Fibroblast of skin of left biceps (primary cell): ENCODE data around the gene FAM72C.
"Not testable (repeated sequence)": the region's sequence is repeated elsewhere in the genome, so short reads cannot be mapped to it uniquely, and the experiment has no call there.

ENCODE experiments used
- DNase-seq, 2 experiments: peaks; one replicate each; pipeline ENCODE4 v3.0.0-alpha.2; 2013; ENCODE audit warnings: low read depth in 2 of 2

The FAM72C gene

GRCh38 chr1:143971924-143972700, at the start of gene FAM72C:
Gene FAM72C (minus strand): TSS chr1:143971986. CDS start chr1:143971141, 845 bp downstream.
- DNase-seq, result not testable (repeated sequence)

DNA sequence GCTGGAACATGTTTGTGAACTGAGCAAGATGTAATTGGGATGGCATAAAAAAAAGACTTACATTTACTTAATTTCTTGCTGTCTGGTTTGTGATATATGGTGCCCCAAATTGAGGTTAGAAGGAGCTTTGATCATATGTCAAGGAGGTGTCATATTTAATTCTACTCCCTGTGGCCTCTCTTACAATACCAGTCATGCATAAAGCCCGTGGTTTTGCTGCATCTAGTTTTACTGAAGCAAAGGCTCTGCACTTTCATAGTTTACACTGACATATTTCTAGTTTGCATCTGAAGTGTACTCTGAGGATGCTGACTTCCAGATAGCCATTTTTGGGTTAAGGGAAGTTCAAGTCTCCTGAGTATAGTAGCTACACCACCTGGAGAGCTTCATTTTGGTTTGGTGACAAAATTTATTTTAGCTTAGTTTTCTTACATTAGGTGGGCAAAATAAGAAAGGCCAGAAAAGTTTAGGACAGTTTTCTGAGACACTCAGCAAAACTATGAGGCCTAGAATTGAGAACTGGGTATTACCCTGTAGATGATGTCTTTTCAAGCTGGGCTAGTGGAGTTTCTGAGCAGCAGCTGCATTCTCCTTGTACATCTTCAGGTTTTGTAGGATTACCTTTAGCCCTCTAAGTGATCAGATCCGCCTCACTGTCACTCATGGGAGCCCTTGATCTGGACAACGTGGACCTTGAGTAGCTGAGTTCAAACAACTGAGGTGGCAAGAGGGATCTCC, 48.4 kb upstream of the FAM72C start:
- not testable (repeated sequence) for DNase-seq

DNA sequence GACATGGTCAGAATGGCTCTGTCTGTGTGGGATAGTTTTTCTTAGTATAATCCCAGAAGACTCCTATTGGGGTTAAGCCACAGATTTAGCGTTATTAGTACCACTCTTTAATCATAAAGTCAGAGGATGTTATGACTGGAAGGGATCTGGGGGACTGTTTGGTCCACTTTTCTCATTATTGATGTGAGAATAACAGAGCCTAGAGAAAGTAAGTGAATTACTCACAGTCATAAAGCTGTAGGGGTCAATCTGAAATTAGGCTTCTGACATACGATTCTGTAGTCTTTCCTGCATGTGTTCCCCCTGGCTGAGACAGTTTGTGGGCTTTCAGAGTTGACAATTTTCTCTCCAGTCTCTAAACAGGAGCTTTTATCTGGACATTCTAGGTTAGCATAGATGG, 47.3 kb upstream of the FAM72C start:
- DNase-seq, result not testable (repeated sequence)

GRCh38 chr1:144015180-144015966, 43.6 kb upstream of the FAM72C start:
- DNase-seq, result not testable (repeated sequence)

DNA sequence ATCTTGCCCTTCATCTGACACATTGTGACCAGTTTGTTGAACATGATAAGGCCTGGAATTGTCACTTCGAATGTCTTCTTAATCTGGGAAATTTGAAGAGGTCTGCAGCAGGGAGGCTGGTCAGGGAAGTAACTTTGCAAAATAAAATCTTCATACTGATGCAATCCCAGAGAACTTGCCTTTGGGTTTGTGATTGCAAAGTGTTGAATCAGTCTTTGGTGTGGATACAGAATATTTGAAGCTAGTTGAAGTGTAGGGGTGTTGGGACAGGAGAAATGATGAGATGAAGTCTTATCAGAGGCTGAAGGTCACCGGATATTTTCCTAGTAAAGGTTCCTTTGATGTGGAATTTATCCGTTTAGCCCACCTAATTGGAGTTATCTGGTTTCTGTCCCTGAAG, 42.7 kb upstream of the FAM72C start:
- DNase-seq, result not testable (repeated sequence)

DNA sequence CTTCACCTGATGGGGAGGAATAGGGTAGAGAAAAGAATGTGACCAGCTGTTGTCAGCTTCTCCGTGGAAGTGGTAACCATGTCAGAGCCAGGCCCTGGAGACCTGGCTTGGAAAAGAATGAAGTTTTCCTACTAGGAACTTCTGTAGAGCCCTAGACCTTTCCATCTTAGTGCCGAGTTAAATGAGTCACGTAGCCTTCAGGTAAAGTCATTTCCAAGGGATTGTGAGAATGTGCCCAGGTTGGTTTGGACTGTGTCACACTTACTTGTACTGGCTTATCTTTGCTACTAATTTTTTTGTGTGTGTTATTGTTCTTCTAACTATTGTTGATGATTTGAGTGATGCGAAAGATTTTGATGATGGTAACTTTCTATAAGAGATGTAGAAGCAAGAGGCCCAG, 42.3 kb upstream of the FAM72C start:
- not testable (repeated sequence) for DNase-seq

DNA sequence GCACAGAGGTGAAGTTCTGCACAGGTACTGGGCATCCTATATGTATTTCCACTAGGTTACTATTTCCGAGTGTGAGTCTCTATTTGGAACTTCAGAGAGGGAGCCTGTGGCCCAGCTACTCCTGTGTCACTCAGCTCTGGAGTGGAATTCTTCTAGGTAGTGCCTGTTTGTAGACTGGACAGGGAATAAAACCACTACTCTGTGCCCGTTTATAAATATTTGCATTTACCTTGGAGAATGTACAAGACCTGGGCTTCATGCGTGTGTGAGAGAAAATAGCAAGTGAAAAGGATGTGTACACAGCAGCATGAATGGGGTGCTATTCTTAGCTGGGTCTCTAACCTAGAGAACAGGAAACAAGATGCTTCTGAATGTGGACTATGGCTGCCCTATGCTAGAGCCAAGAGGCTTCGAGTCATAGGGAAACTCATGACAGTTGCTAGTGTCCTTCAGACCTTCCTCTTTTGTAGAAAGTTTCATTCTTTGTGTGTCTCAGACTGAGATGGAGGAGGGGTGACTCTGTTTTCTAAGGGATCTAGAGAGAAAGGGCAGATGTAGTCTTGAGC, 40.5 kb upstream of the FAM72C start:
- DNase-seq, result not testable (repeated sequence)

- DNase-seq, result not testable (repeated sequence)
Observed at GRCh38 chr1:144009410-144009809, 37.6 kb upstream of the FAM72C start.

GRCh38 chr1:144004259-144004658, 32.5 kb upstream of the FAM72C start:
- DNase-seq, result not testable (repeated sequence)

DNA sequence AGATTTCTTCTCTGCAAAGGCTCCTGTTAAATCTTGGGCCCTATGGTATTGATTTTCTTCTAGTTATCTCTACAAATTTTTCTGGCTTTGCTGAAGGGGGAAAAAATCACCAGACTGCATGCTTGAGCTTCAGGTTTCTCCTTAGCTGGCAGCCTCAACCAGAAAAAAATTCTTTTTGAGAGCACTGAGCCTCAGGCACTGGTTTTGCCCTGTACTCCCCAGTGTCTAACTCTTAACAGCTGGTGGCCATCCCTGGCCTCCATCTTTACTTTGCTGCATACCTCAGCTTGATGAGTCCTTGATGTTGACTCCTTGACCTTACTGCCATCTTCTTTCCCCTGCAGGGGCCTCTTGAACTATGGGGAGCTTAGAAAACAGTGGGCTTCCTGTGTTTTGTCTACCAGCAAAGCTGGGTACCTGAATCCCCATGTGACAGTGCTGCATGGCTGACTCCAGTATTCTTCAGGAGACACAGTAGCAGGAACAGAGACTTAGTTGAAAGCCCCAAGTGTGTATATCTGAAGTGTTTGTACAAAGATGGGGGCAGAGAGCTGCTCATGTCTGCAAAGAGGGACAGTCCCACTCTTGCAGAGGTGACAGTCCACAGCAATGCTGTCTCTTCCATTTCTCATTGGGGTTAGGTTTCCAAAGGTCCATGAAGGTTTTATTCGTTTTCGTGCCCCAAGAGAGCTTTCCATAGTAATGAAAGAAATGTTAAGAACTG, 31.7 kb upstream of the FAM72C start:
- DNase-seq, result not testable (repeated sequence)

- not testable (repeated sequence) for DNase-seq
Observed at GRCh38 chr1:144002141-144002881, 30.5 kb upstream of the FAM72C start.

DNA sequence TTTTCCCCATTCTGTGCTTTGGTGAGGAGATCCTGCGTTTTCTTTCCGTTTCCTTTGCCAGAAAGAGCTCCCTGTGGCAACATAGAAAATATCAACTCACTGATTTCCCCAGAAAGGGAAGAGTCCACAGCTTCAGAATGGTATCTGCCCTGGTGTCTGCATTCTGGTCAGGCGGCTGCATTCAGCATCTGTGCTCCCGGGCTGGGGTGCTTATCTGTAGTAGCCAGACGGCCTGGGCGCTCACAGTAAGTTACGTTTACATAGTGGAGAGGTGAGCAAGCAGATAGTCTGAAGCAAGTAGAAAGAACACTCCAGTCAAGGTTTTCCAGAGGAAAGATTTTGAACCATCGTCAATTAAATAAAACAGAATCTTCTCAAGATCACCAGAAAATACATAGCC, 29.3 kb upstream of the FAM72C start:
- not testable (repeated sequence) for DNase-seq

DNA sequence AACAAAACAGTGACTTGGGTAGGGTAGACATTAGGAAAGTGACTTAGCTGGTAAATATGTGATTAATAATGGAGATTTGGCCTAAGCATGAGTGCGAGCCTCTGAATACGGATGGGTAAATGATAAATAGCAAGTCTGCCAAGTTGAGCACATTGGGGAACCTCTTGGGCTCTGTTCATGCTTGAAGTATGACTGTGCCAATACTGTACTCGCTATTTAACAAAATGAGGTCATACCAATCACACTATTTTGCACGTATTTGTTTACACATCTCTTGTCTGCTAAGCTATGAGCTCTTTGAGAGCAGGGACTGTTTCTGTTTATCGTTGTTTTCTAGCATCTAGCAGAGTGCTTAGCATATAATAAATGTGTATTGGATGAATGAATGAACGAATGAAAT, 24.2 kb upstream of the FAM72C start:
- not testable (repeated sequence) for DNase-seq

DNA sequence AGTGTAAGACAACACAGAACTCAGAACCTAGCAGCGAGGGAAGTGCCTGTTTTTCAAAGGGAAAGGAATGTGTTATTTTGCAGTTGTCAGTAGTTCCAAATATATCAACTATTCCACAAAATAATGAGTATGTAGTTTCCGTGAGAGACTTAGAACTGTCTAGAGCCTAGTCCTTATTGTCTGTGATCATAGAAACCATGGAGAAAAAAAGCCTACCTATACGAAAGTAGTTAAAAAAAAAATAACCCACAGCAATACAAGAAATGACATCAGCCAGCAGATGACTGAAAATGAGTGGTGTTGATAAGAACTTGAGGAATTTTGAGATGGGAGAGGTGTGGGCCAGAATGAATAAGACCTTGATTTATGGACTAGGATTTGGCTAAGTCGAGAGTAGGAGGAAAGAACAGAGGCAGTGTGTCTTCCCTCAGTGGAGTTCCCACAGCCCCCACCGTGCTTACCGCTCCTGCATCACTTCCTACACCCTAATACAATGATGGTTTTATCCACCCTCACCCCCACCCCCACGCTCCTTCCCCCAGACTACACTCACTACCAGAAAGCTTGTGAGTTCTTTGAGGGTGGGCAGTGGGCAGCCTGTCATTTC, 21.6 kb upstream of the FAM72C start:
- DNase-seq, result not testable (repeated sequence)

DNA sequence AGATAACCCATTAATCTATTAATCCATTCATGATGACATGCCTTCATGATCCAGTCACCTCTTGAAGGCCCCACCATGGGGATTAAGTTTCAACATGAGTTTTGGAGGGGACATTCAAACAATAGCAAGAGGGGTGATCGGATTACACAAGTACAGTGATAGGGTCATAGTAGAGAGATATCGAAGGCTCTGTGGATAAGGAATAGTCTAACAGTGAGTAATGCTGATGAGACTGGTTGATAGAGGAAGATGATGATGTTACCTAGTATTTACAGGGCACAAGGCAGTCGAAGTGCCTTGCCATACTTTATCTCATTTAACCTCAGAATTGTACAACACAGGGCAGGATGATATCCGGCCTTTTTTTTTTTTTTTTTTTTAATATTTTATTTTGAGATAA, 18.9 kb upstream of the FAM72C start:
- not testable (repeated sequence) for DNase-seq

DNA sequence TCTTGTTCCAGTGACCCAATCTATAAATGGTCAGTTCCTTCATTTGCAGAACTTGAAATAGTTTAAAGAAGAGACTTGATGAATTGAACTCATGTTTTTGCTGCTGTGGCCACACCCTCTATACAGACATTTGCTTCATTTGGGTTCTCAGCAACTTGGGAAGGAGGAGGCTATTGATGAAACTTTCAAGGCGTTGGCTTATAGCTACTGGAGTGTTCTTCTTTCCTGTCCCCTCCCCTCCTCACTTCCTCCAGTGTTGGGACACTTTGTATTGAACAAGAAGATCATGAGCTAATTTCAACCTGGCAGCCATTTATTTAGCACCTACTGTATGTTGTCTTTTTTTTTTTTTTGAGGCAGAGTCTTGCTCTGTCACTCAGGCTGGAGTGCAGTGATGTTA, 17.9 kb upstream of the FAM72C start:
- DNase-seq, result not testable (repeated sequence)

- DNase-seq, result not testable (repeated sequence)
Observed at GRCh38 chr1:143989427-143989712, 17.6 kb upstream of the FAM72C start.

DNA sequence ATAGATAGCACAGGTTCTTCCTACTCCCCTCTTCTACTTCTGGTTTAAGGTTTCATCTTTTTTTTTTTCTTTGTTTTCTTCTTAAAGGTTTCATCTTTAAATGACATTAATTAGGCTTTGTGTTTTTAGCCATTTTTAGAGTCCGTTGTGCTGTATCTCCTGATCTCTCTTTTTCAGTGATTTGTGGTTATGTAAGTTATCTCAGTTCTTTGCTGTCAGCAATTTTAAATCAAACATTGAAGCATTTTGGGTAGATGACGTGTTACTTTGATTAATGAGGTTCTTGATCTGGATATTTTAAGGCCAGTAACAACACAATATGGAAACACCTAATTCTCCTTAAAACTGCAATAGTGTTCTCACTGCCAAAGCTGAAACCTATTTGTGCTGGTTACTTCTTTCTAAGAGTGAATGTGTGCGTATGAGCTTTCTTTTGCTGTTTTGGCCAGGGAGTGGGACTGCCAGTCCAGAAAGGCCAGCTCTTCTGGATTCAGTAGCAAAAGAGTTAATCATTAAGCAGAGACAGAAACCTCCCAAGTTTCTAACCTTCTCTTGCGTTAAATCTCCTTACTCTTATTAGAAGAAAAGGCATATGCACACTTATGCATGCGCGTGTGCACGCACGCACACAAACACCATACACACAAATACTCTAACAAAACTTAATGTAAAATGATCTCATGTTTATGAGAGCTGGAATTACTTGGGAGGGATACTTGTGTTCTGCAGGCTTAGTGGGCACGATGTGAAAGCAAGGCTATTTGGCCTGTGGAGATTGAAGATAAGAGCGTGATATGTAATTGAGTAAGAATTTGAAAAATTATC, 17.0 kb upstream of the FAM72C start:
- DNase-seq, result not testable (repeated sequence)

- not testable (repeated sequence) for DNase-seq
Observed at GRCh38 chr1:143987868-143988267, 16.1 kb upstream of the FAM72C start.
